Hindlimb muscle (tissue), 1 donor: Measurements from ENCODE around the gene ASAH2. TPM values are rescaled to one million over a fixed set of nuclear protein-coding genes. Genes with fewer than 3 reads are reported as not detected.

Experiments
- polyA plus RNA-seq: library from polyadenylated mRNA; unstranded; fragments of 120-200 nt; gene quantifications from one replicate; pipeline ENCODE4 v1.2.1, GENCODE V29; 2013; ENCODE audit not compliant: insufficient read length

ASAH2 gene
- polyA plus RNA-seq, 1 donor = 0.23 TPM

Other genes with a start within 250 kb of the ASAH2 start
- gene WASHC2A, start 183.6 kb downstream of the ASAH2 start, polyA plus RNA-seq = 29.7 TPM